ENCODE results near the gene C1QTNF9. TPM values are rescaled to one million over a fixed set of nuclear protein-coding genes. Genes with fewer than 3 reads are reported as not detected.
A peak's percentile ranks its signal among the peaks of the same experiment; 100 is the strongest.
"Not testable (repeated sequence)": the region's sequence is repeated elsewhere in the genome, so short reads cannot be mapped to it uniquely, and the experiment has no call there.

Gene C1QTNF9
- polyA plus RNA-seq, 1 donor (not counting 4 experiments of a cell fraction or from before 2014, with no cell fraction given), result not detected

DNA sequence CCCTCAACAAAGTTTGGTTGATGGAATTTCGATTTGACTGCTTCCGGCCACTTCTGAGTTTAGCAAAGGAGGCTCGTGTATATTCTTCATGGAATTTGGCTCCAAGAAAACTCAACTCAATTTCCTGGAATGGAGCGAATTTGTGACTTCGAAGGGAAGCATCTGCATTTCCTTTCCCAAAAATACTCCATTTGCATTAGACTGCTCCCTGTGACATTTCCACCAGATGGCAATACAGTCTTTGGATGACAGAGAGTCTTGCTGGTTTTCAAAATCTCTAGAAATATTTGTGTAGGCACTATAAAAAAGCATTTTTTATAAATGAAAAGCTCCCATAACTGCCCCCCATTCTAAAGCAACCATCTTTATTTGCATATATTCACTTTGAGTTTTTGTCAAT is 4.1 kb downstream of the C1QTNF9 start:
- no peak overlapping the region for H3K4me2 ChIP-seq (ENCODE audit: control insufficient read depth, extremely low read depth, insufficient read depth, low read depth, low read length)
- no peaks in the 10 kb centered on the region for H4K20me1 ChIP-seq (ENCODE audit: control insufficient read depth, extremely low read depth, insufficient read depth, low read length)
- H3K27me3 ChIP-seq (ENCODE audit: control insufficient read depth, extremely low read depth, insufficient read depth, low read length), result no peaks in the 10 kb centered on the region
- dilution Hi-C loops (cut with MboI; ENCODE audit: extremely low pct_ligation_motif_present, low sequenced_read_pairs), result no loop called here
- no peaks in the 10 kb centered on the region for H3K9me1 ChIP-seq (ENCODE audit: control insufficient read depth, extremely low read depth, insufficient read depth, low read length)
- no peak overlapping the region for H3K9ac ChIP-seq (ENCODE audit: control insufficient read depth, extremely low read depth, insufficient read depth, low read length)
- no peaks in the 10 kb centered on the region for H3K9me3 ChIP-seq (ENCODE audit: control insufficient read depth, low read depth, low read length)
- DNase-seq (ENCODE audit: low read depth, low spot score), result no peak
- no peak overlapping the region for H3K4me3 ChIP-seq (ENCODE audit: control insufficient read depth in 2 of 3, extremely low read depth in 1 of 3, insufficient read depth in 2 of 3, low read depth in 1 of 3, low read length in 3 of 3)
- no peaks in the 10 kb centered on the region for H3K79me2 ChIP-seq (ENCODE audit: control insufficient read depth, insufficient read depth, low read length)
- no peak overlapping the region for H2AFZ ChIP-seq (ENCODE audit: control insufficient read depth, low read length)
- no peak for TF ChIP-seq EZH2 (IDR thresholded peaks at IDR 0.05; ENCODE audit: low read length)
- TF ChIP-seq, protein P1, sequence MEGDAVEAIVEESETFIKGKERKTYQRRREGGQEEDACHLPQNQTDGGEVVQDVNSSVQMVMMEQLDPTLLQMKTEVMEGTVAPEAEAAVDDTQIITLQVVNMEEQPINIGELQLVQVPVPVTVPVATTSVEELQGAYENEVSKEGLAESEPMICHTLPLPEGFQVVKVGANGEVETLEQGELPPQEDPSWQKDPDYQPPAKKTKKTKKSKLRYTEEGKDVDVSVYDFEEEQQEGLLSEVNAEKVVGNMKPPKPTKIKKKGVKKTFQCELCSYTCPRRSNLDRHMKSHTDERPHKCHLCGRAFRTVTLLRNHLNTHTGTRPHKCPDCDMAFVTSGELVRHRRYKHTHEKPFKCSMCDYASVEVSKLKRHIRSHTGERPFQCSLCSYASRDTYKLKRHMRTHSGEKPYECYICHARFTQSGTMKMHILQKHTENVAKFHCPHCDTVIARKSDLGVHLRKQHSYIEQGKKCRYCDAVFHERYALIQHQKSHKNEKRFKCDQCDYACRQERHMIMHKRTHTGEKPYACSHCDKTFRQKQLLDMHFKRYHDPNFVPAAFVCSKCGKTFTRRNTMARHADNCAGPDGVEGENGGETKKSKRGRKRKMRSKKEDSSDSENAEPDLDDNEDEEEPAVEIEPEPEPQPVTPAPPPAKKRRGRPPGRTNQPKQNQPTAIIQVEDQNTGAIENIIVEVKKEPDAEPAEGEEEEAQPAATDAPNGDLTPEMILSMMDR (optimal IDR thresholded peaks at IDR 0.05 in 1 of 3, IDR thresholded peaks at IDR 0.05 in 1 of 3, conservative IDR thresholded peaks at IDR 0.05 in 1 of 3; ENCODE audit: extremely low read depth in 1 of 3, insufficient read depth in 2 of 3, low read length in 3 of 3), result peak in 1 of 3 experiments; percentile 11
- FAIRE-seq, result no peak
- no peaks in the 10 kb centered on the region for H3K4me1 ChIP-seq (ENCODE audit: control insufficient read depth, extremely low read depth, insufficient read depth, low read length)
- H3K36me3 ChIP-seq (ENCODE audit: control insufficient read depth in 2 of 2, extremely low read depth in 1 of 2, insufficient read depth in 2 of 2, low read length in 2 of 2), result no peaks in the 10 kb centered on the region
- H3K27ac ChIP-seq (ENCODE audit: control insufficient read depth, insufficient read depth, low read length), result no peak overlapping the region

DNA sequence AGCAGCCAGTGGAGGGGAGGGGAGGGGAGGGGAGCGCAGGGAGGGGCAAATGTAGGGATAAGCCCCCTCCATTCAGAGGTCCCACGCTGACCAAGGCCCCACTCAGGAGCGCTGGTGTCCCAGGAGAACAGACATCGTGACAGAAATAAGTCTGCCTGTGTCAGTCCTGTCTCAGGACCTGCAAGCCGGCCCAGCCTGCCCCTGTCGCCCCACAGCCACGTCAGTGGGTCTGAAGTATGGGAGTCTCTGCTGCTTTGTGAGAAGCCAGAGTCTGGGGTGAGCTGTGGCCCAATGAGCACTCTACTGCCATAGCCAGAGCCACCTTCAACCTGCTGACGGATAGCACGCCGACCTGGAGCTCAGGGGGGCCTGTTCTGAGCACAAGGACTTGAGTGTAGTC is 8.5 kb downstream of the C1QTNF9 start:
- H3K4me3 ChIP-seq (ENCODE audit: control insufficient read depth in 2 of 3, extremely low read depth in 1 of 3, insufficient read depth in 2 of 3, low read depth in 1 of 3, low read length in 3 of 3); H3K4me1 ChIP-seq (ENCODE audit: control insufficient read depth, extremely low read depth, insufficient read depth, low read length); FAIRE-seq; H2AFZ ChIP-seq (ENCODE audit: control insufficient read depth, low read length); DNase-seq (ENCODE audit: low read depth, low spot score); H3K9me3 ChIP-seq (ENCODE audit: control insufficient read depth, low read depth, low read length); H4K20me1 ChIP-seq (ENCODE audit: control insufficient read depth, extremely low read depth, insufficient read depth, low read length); H3K36me3 ChIP-seq (ENCODE audit: control insufficient read depth in 2 of 2, extremely low read depth in 1 of 2, insufficient read depth in 2 of 2, low read length in 2 of 2); H3K79me2 ChIP-seq (ENCODE audit: control insufficient read depth, insufficient read depth, low read length); H3K27me3 ChIP-seq (ENCODE audit: control insufficient read depth, extremely low read depth, insufficient read depth, low read length); dilution Hi-C loops (cut with MboI; ENCODE audit: extremely low pct_ligation_motif_present, low sequenced_read_pairs); H3K4me2 ChIP-seq (ENCODE audit: control insufficient read depth, extremely low read depth, insufficient read depth, low read depth, low read length); H3K27ac ChIP-seq (ENCODE audit: control insufficient read depth, insufficient read depth, low read length); H3K9me1 ChIP-seq (ENCODE audit: control insufficient read depth, extremely low read depth, insufficient read depth, low read length); H3K9ac ChIP-seq (ENCODE audit: control insufficient read depth, extremely low read depth, insufficient read depth, low read length): not testable (repeated sequence)

DNA sequence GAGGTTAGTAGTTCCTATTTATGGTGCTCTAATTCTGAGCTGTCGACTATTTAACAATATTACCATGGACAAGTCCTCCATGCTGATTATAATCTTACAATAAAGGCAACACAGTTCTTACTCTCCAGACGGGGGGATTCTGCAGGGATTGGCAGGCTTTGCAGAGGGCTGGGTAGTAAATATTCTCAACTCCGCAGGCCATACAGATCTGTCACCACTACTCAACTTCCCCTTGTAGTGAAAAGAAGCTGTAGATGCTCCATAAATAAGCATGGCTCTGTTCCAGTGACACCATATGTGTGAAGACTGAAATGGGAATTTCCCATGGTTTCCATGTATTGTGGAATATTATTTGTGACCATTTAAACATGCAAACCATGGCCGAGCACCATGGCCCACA is 9.5 kb downstream of the C1QTNF9 start:
- H3K36me3 ChIP-seq (ENCODE audit: control insufficient read depth in 2 of 2, extremely low read depth in 1 of 2, insufficient read depth in 2 of 2, low read length in 2 of 2); H2AFZ ChIP-seq (ENCODE audit: control insufficient read depth, low read length); FAIRE-seq; DNase-seq (ENCODE audit: low read depth, low spot score); H3K4me1 ChIP-seq (ENCODE audit: control insufficient read depth, extremely low read depth, insufficient read depth, low read length); H4K20me1 ChIP-seq (ENCODE audit: control insufficient read depth, extremely low read depth, insufficient read depth, low read length); H3K9me3 ChIP-seq (ENCODE audit: control insufficient read depth, low read depth, low read length); H3K27me3 ChIP-seq (ENCODE audit: control insufficient read depth, extremely low read depth, insufficient read depth, low read length); H3K4me2 ChIP-seq (ENCODE audit: control insufficient read depth, extremely low read depth, insufficient read depth, low read depth, low read length); H3K79me2 ChIP-seq (ENCODE audit: control insufficient read depth, insufficient read depth, low read length); H3K9ac ChIP-seq (ENCODE audit: control insufficient read depth, extremely low read depth, insufficient read depth, low read length); H3K27ac ChIP-seq (ENCODE audit: control insufficient read depth, insufficient read depth, low read length); H3K9me1 ChIP-seq (ENCODE audit: control insufficient read depth, extremely low read depth, insufficient read depth, low read length); dilution Hi-C loops (cut with MboI; ENCODE audit: extremely low pct_ligation_motif_present, low sequenced_read_pairs); H3K4me3 ChIP-seq (ENCODE audit: control insufficient read depth in 2 of 3, extremely low read depth in 1 of 3, insufficient read depth in 2 of 3, low read depth in 1 of 3, low read length in 3 of 3): not testable (repeated sequence)

DNA sequence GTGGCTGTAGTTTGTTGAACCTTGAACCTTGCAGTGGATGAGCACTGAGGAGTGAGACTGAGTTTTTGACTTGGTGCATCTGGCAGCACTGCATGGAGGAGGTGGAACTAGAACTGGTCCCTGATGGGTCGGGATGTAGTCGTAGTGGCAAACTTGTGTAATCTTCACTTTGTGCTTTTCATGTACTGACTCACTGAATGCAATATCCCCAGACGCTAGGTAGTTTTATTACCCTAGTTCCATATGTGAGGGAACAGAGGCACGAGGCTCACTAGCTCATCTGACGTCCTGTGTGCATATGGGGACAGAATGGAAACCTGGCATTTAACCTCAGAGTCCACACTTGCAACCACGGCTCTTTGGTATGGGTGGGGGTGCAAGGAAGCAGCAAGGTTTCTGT is 10.3 kb downstream of the C1QTNF9 start:
- H3K9ac ChIP-seq (ENCODE audit: control insufficient read depth, extremely low read depth, insufficient read depth, low read length); FAIRE-seq; H3K27ac ChIP-seq (ENCODE audit: control insufficient read depth, insufficient read depth, low read length); H3K9me1 ChIP-seq (ENCODE audit: control insufficient read depth, extremely low read depth, insufficient read depth, low read length); H2AFZ ChIP-seq (ENCODE audit: control insufficient read depth, low read length); H3K36me3 ChIP-seq (ENCODE audit: control insufficient read depth in 2 of 2, extremely low read depth in 1 of 2, insufficient read depth in 2 of 2, low read length in 2 of 2); DNase-seq (ENCODE audit: low read depth, low spot score); H3K27me3 ChIP-seq (ENCODE audit: control insufficient read depth, extremely low read depth, insufficient read depth, low read length); H3K4me1 ChIP-seq (ENCODE audit: control insufficient read depth, extremely low read depth, insufficient read depth, low read length); H3K9me3 ChIP-seq (ENCODE audit: control insufficient read depth, low read depth, low read length); dilution Hi-C loops (cut with MboI; ENCODE audit: extremely low pct_ligation_motif_present, low sequenced_read_pairs); H3K4me2 ChIP-seq (ENCODE audit: control insufficient read depth, extremely low read depth, insufficient read depth, low read depth, low read length); H3K79me2 ChIP-seq (ENCODE audit: control insufficient read depth, insufficient read depth, low read length); H4K20me1 ChIP-seq (ENCODE audit: control insufficient read depth, extremely low read depth, insufficient read depth, low read length); H3K4me3 ChIP-seq (ENCODE audit: control insufficient read depth in 2 of 3, extremely low read depth in 1 of 3, insufficient read depth in 2 of 3, low read depth in 1 of 3, low read length in 3 of 3): not testable (repeated sequence)
